Head of caudate nucleus (tissue), 42 donors: ENCODE measurements around the gene AGBL4.

Experiments used
- DNase-seq, 42 donors: peaks; one replicate each; pipeline versions ENCODE4 v3.0.0 to v3.0.0-alpha.2; 2020 to 2021; ENCODE audit warnings: mixed read lengths in 7 of 42
- intact Hi-C: fragments of 100-400 bp; cut with DNase I; formaldehyde crosslinking; loops from one replicate; pipeline ENCODE4 v1.15.0; 2022

Gene AGBL4

DNA sequence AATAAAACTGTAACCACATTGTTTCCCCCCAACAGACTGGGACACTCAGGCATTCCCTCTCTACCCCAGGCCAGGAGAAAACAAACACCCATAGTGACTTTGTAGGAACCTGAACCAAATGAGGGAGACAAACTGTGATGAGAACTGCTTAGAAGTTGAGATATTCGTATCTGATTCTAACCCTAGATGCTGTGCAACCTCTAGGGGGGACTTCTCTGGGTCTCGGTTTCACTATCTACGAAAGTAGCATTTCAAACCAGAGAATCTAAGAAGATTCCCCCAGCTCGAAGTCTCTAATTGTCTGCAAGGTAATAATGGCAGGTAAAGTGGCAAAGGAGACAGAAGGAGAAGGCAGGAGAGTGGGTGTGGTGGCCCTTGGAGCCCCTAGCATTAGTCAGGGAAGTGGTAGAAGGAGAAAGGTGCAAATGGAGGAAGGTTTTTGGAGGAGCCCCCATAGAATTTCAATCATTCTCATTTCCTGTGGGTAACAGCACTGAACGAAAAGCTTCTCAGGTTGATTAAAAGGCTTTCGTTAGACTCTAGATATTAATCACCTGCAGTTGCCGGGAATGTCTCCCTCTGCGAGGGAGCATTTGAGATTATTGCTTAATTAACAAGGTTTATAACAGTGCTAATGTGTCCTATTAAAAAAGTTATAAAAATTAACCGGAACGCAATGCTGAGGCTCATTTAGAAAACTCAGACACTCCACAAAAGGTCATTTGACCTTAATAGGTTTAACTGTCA is 1293.4 kb downstream of the AGBL4 start:
- intact Hi-C loops, result no loop called here
- DNase-seq, result no peak

GRCh38 chr1:48728584-48728983 is 1295.2 kb downstream of the AGBL4 start:
- peak in 5 of 42 donors; percentile 18 to 43 (median 23) for DNase-seq
- intact Hi-C loops, result no loop called here

- intact Hi-C loops, result no loop called here
- no peak for DNase-seq
These were observed 1297.1 kb downstream of the AGBL4 start for GRCh38 chr1:48726557-48727215.

DNA sequence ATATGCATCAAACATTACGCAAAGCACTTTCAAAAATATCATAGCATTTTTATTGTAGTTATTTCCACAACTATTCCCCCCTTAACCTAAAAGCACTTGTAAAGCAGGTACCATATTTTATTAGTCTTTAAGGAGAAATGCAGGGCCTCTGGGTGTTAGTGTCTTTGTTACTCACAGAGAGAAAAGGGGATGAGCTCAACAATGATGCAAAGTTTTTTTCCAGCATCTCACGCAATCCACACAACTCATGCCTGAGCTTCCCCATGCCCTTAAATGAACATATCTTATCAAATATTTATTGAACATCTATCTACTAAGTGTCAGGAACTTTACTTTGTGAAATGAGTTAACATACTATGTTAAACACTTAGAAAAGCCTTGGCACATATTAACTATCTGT is 1297.6 kb downstream of the AGBL4 start:
- intact Hi-C loops, result no loop called here
- DNase-seq, result no peak

DNA sequence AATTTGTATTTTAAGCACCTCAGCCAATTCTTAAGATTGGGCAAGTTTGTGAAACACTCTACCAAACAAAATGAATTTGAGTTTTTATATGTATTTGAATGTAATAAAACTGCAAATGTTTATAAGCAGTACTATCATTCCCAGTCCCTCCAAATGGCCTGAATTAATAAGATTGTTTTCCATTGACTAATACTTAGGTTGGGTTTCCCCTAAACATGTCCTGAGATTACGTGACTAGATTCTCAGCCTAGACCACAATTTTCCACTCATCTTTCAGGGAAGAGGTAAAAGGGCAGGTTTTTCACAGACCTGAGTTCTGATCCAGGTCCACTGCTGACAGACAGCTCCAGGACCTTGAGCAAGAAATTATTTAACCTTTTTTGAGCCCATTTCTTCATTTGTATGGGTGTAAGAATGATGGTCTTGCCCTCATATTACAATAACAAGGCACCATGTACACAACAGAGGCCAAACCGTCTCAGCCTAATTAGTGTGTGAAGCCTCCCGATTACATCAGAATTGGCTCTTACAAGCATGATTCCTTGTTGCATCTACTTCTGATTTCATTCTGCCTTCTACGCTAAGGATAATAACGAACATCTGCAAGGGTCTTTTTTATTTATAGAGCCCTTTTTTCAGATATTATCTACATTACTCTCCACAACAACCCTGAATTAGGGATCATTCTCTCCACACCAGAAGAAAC is 1298.3 kb downstream of the AGBL4 start:
- DNase-seq, result no peak
- intact Hi-C loops, result no loop called here

GRCh38 chr1:48720929-48721328 is 1302.8 kb downstream of the AGBL4 start:
- no peak for DNase-seq
- intact Hi-C loops, result no loop called here

DNA sequence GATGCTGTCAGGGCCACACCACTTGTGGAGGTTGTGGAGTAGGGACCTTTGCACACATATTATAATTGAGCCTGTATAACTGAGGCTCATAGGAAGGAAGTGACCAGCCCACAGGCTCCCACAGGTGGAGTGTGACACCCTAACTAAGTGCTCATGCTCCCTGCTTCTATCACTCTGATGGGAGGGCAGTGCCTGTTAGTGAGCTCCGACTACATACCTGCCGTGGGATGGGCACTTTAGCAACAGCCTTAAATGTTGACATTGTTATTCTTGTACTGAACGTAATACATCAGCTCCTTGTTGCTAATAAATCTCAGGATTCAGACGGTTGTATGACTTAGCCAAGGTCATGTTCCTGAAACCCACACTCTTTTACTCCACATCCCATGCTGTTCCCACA is 1305.0 kb downstream of the AGBL4 start:
- intact Hi-C loops, result no loop called here
- DNase-seq, result no peak

DNA sequence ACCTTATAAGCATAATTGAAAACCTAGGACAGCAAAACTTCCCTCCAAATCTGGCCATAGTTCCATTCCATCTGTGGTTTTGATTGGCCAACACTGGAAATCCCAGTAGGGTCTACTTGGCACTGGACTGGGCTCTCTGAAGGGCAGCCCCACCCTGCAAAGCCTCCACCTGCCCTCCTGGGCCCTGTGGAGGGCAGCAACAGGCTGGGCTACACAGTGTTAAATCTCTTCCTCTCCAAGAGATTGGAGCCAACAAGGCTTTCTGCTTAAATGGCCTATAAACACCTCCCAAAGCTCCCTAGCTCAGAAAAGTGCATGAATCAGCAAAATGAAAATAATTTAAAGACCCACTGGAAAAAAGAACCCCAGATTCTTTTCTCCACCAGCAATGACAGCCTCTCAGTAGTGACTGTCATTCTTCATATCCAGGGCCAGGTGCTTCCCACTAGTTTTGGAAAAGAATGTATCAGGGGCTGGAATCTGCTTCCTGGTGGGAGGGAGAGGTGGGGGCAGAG is 1305.6 kb downstream of the AGBL4 start:
- intact Hi-C loops, result no loop called here
- no peak for DNase-seq

- no peak for DNase-seq
- intact Hi-C loops, result no loop called here
These were observed 1306.7 kb downstream of the AGBL4 start for GRCh38 chr1:48717082-48717481.

- no peak for DNase-seq
- intact Hi-C loops, result no loop called here
These were observed 1307.8 kb downstream of the AGBL4 start for GRCh38 chr1:48715921-48716320.

DNA sequence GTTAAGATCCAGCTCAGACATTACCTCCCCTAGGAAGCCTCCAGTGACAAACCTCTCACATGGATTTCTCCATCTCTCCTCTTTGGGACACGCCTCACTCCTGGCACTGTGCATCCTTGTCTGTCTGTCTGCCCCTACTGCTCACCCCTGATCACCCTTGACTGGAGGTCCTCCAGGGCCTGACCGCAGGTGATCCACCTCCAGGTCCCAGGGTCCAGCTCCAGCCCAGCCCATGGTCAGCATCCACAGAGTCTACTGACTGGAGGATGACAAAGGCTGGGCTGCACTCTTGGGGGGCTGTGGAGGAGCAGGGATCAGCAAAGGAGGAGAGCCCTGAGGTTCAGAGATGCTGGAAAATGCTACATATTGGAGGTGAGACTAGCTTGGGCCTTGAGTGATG is 1312.8 kb downstream of the AGBL4 start:
- intact Hi-C loops, result no loop called here
- DNase-seq, result no peak

- DNase-seq, result no peak
- intact Hi-C loops, result no loop called here
These were observed 1313.4 kb downstream of the AGBL4 start for GRCh38 chr1:48710318-48710717.

- intact Hi-C loops, result no loop called here
- DNase-seq, result no peak
These were observed 1319.0 kb downstream of the AGBL4 start for GRCh38 chr1:48704736-48705135.

DNA sequence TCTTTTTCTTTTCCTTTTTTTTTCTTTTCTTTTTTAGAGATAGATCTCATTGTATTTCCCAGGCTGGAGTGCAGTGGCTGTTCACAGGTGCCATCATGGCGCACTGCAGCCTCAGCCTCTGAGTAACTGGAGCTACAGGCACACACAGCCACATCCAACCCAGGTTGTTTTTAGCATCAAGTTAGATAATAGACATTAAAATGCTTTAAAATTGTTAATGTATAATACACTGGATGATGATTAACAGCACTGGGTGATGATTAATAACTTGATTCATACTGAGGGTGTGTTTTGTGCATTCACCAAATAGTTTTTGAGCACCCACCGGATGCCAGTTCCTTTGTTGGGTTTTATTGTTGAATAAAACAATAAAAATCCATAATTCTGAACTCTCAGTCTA is 1322.3 kb downstream of the AGBL4 start:
- intact Hi-C loops, result no loop called here
- DNase-seq, result no peak

DNA sequence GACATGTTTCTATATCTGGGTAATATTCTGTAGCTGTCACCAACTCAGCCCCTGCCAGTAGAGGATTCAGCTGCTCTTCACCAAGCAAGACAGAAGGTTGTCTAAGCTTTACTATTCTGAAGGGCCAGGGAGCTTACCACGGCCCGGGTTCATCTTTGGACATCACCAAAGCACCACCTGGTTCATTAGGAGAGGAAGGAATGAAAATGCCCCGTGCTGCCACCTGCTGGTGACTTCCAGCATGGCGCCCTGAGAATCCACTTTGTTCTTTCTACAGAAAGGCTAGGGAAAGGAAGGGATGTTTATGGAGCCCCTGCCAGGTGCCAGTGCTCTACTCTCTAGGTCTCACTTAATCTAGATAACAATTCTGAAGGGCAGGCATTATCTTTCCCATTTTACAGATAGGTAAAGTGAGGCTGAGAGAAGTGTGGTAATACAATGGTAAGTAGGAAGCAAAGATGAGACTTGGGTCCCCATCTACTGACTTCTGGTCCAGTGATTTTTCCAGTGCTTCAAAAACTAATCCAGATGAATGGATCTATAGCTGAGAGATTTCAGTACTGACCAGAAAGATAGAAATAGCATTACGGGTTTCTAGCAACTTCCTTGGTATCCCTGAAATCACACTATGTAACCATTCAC is 1326.6 kb downstream of the AGBL4 start:
- DNase-seq, result peak in 41 of 42 donors; percentile 47 to 93 (median 84)
- intact Hi-C loops, result loop anchor here (5.0 kb wide), 1 partner anchor 125 kb away; no protein-coding TSS in a partner anchor

GRCh38 chr1:48695161-48695560 is 1328.6 kb downstream of the AGBL4 start:
- intact Hi-C loops, result loop anchor here (5.0 kb wide), 1 partner anchor 123 kb away; no protein-coding TSS in a partner anchor
- no peak for DNase-seq

- intact Hi-C loops, result no loop called here
These were observed 1330.0 kb downstream of the AGBL4 start for GRCh38 chr1:48693674-48694320.

GRCh38 chr1:48693180-48693579 is 1330.6 kb downstream of the AGBL4 start:
- no peak for DNase-seq
- intact Hi-C loops, result no loop called here

More at GRCh38 chr1:48693674-48694320, 1330.0 kb downstream of the AGBL4 start:
- DNase-seq, result no peak

DNA sequence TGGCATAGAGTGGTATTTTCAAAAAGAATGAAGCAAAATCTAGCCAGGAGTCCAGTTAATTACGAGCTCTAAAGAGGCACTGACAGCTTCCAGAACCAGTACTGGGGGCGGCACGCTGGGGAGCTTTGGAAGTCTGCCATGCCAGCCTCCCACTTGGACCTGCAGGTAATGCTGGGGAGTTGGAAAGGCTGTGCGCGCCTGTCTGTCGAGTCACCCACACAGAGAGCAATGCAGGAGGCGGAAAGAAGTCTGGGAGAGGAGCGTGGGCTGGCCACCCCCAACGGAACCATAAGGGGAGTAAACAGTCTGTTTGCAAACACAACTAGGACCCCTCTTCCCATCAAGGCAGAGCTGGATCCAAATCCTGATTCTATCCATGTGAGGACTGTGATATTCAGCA is 1331.5 kb downstream of the AGBL4 start:
- intact Hi-C loops, result no loop called here
- peak; percentile 29 to 91 (median 70) for DNase-seq
